GM19438 (cell line): ENCODE data around the gene FITM1.

Experiments
- ATAC-seq: cut with Tn5 transposase; IDR thresholded peaks from one replicate; pipeline ENCODE4 v1.9.1; 2021; ENCODE audit warnings: low read depth; ENCODE audit not compliant: unreplicated experiment

Gene FITM1

GRCh38 chr14:24137529-24138395, 7.3 kb downstream of the FITM1 start:
- ATAC-seq, result no peak

GRCh38 chr14:24138396-24139271, 8.2 kb downstream of the FITM1 start:
- ATAC-seq, result no peak

GRCh38 chr14:24139272-24139934, 8.9 kb downstream of the FITM1 start:
- ATAC-seq, result no peak

- peak; percentile 87 for ATAC-seq
Observed at GRCh38 chr14:24141097-24141880, 10.8 kb downstream of the FITM1 start, which contains the start of gene EMC9. EMC9 (minus strand) TSS chr14:24141591; CDS start chr14:24141304, 287 bp downstream.

GRCh38 chr14:24143511-24143910, 13.1 kb downstream of the FITM1 start:
- no peak for ATAC-seq

GRCh38 chr14:24144451-24144850, 14.0 kb downstream of the FITM1 start:
- no peak for ATAC-seq

- ATAC-seq, result no peak
Observed at GRCh38 chr14:24145219-24145618, 14.8 kb downstream of the FITM1 start.

DNA sequence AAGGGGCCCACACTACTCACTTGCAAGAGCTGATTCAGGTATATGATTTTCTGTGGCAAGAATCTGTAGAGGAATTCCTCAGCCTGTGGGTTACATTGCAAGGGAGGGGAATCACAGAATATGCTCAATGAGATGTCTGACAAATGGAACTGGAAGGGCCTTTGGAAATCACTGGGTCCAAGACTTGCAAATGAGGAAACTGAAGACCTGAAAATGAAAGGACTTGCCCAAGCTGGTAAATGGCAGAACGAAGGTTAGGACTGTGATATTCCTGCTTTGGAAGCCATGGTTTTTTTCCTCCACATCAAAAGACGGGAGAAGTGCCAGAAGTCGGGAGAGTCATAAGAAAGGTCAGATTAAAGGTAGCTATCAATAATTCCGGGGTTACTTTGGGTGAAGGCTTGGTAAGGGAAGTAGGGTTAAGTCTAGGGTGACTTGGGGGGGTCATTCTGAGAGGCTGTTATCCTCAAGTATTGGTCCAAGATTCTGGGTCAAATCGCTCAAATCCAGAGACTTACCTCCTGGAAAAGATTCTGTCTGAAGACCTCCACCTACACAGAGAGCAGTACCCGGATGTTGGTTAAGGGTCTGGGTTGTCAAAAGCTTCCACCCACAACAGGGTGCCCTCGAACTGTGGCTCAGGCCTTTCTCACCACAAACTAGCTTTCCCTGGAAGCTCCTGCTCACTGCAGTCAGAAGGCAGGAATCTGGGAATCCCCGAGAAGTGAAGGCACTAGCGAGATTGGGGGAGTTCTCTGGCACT, 15.4 kb downstream of the FITM1 start:
- ATAC-seq, result no peak

GRCh38 chr14:24146453-24146977, 16.1 kb downstream of the FITM1 start, which contains the start of gene PSME2:
PSME2 (minus strand) TSS chr14:24146610; CDS start chr14:24146581, 29 bp downstream.
- peak; percentile 59 for ATAC-seq

DNA sequence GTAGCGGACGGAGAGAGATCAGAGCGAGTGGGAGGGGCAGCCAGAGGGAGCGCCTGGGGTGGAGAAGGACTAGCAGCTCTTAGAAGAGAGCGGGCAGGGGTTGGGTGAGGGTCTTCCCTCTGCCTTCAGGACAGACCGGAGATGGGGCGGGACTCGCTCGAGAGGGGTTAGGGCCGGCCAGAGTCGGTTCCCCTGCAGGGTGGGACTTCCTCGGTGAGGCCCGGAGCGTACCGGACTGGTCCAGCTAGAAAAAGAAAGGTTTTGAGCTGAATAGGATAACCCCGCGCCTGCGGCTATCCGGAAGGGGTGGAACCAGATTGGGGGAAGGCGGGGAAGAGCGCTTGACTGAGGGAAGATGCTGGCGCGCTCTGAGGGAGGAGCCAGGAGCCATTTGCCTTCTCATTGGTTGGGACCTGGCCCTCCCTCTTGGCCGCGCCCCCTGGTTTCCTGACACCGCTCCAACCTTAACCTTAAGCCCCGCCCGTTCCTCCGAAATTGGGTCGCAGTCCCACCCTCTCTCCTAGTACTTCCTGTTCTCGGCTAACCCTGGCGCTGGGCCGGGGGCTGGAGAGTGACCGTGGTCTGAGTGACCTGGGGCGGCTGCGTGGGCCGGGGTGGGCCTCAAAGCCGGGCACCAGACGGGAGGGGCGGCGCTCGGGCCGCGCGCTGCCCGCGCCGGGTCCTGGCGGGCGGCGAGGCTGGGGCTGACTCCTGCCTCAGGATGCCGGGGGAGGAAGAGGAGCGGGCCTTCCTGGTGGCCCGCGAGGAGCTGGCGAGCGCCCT, 16.7 kb downstream of the FITM1 start, which contains the start of gene RNF31:
Gene RNF31, plus strand, starts transcription at position 521 of the 783 bp plus-strand sequence. Its CDS starts 201 bp downstream, at position 722.
- peak; percentile 82 for ATAC-seq

DNA sequence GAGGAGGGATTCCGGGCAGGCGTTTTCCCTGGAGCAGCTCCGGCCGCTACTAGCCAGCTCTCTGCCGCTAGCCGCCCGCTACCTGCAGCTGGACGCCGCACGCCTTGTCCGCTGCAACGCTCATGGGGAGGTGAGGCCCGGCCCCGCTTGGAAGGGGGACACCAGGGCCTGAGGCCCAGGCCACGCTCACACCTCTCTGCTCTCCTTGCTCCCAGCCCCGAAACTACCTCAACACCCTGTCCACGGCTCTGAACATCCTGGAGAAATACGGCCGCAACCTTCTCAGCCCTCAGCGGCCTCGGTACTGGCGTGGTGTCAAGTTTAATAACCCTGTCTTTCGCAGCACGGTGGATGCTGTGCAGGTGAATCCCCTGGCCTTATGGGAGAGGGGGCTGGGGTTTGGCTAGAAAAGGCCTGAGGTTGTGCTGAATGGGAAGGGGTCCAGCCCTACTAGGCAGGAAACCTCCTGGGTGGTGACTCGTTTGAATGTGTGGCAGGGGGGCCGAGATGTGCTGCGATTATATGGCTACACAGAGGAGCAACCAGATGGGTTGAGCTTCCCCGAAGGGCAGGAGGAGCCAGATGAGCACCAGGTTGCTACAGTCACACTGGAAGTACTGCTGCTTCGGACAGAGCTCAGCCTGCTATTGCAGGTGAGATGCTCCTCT, 17.4 kb downstream of the FITM1 start:
- no peak for ATAC-seq

DNA sequence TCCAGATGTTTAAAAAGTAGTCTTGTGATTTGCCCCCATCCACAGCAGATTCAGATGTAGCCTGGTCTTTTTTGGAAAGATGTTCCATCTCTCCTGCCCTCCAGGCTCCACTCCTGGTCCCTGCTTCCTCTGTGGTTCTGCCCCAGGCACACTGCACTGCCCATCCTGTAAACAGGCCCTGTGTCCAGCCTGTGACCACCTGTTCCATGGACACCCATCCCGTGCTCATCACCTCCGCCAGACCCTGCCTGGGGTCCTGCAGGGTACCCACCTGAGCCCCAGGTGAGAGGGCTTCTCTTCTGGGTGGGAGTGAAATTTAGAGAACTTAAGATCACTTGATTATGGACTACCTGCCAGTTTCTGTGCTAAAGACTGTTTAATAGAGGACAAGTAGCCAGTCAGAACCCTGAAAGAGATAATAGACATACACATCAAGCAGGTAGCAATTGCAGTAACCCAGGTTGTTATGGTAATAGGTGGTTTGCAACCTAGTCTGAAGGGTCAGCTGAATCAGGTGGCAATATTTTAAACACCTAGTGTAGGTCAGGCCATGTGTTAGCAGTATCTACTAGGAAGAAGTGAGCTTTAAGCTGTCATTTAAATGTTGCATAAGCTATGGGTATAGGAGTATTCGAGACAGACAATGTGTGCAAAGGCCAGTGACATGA, 19.0 kb downstream of the FITM1 start:
- ATAC-seq, result no peak

- ATAC-seq, result no peak
Observed at GRCh38 chr14:24150061-24150460, 19.6 kb downstream of the FITM1 start.

GRCh38 chr14:24150567-24150966, 20.1 kb downstream of the FITM1 start:
- ATAC-seq, result no peak

DNA sequence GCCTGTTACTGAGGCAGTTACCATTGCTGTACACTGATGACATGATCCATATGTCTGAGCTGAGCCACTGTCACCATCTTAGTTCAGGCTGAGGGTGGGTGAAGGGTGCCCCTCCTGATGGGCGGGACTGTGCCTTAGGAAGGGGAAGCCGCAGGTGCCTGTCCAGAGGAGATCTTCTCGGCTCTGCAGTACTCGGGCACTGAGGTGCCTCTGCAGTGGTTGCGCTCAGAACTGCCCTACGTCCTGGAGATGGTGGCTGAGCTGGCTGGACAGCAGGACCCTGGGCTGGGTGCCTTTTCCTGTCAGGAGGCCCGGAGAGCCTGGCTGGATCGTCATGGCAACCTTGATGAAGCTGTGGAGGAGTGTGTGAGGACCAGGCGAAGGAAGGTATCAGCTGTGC, 20.5 kb downstream of the FITM1 start:
- no peak for ATAC-seq

- no peak for ATAC-seq
Observed at GRCh38 chr14:24151404-24152080, 21.1 kb downstream of the FITM1 start.
